IPS-18c (cell line): ENCODE results near the gene RADIL.

Source experiments
- H3K4me3 ChIP-seq: 2 replicates; pipeline ENCODE4 v1.7.0; 2013; ENCODE audit warnings: low read depth, mild to moderate bottlenecking, low read length, moderate library complexity; ENCODE audit not compliant: insufficient read depth
- H3K9me3 ChIP-seq: one replicate; pipeline ENCODE4 v1.6.1; 2013; ENCODE audit warnings: mild to moderate bottlenecking, low read length, moderate library complexity; ENCODE audit not compliant: control insufficient read depth, insufficient read depth

The RADIL gene

GRCh38 chr7:4764402-4765007 lies 119.0 kb downstream of the RADIL start:
- H3K4me3 ChIP-seq, result no peak overlapping the region
- no peaks in the 10 kb centered on the region for H3K9me3 ChIP-seq

GRCh38 chr7:4763794-4764185 lies 119.7 kb downstream of the RADIL start:
- Histone ChIP-seq H3K9me3 (no peaks in the 10 kb centered on the region), H3K4me3 (no peak overlapping the region)

DNA sequence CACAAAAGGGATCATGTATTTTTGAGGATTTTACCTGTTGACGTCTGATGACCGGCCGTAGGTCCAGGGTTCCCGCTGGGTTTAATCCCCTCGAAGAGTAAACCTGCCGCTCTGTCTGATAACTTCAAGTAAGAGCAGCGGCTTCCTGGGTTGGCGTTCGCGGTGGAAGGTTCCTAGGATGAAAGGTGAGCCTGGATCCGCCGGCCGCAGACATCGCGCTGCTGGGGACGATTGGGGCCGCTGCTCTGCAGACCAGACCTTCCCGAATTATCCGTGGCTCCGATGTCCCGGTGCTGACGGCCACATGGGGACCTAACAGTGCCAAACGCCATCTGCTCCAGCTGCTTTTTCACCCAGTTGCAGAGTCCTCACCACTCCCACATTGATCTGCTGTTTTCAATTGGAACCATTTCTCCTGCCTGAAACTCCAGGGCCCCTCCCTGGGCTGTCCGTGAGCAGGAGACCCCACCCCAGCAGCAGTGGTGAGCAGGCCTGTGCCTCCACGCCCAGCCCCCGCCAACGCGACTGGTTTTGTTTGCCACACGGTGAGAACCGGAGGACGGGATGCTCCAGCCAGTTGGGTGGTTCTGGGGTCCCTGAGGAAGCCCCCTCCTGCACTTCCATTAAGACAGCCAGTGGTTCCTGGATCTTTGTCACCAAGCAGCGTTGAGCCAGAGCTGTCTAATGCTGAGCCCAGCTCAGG lies 120.3 kb downstream of the RADIL start:
- Histone ChIP-seq H3K9me3 (no peaks in the 10 kb centered on the region), H3K4me3 (no peak overlapping the region)

DNA sequence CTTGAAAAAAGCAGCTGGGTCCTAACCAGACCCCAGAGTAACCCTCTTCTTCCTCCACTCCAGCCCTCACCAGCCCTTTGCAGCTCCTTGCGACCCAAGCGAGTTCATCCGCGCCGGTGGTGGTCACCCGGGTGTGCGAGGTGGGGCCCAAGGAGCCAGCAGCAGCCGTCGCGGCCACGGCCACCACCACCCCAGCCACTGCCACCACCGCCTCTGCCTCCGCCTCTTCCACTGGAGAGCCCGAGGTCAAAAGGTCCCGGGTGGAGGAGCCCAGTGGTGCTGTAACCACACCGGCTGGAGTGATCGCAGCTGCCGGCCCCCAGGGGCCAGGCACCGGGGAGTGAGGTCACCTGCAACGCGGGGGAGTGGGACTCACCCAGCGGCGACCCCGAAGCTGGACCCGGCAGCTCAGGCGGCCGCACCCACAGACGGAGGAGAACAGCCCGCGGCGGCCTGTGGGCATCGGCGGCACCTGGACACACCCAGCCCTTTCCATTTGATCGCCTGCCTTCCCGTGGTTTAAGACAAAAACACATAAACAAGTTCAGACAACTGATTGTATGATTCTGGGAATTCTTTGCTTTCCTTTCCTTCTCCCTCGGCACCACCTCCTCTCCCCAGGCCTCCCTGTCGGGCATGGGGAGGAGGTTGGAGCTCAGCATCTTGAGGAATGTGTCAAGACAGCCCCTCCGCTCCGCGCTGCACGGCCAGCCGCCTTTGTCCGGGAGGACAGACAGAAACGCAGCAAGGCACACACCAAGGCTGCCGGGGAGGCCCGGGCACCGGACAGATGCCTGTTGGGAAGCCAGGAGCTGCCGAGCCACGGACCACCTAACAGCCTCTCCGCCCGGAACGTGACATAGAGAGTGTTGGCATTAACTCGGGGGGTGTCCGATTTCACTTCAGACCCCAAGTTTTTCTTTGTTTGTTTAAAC lies 121.1 kb downstream of the RADIL start:
- no peak overlapping the region for H3K4me3 ChIP-seq
- no peaks in the 10 kb centered on the region for H3K9me3 ChIP-seq

DNA sequence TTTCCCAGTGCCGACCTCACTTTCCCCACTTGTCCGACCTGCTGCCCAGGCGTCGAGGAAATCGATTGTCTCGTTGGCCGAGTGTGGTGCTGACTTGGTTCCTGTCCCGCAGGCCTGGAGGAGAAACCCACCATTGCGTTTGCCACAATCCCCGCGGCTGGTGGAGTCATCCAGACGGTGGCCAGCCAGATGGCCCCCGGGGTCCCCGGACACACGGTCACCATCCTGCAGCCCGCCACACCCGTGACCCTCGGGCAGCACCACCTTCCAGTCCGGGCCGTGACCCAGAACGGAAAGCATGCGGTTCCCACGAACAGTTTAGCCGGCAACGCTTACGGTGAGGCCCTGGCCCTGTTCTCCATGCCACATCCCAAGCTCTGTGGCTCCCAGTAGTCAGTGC lies 122.6 kb downstream of the RADIL start:
- H3K4me3 ChIP-seq, result no peak overlapping the region
- H3K9me3 ChIP-seq, result no peaks in the 10 kb centered on the region

- no peaks in the 10 kb centered on the region for H3K9me3 ChIP-seq
- no peak overlapping the region for H3K4me3 ChIP-seq
These were observed 124.3 kb downstream of the RADIL start for GRCh38 chr7:4759211-4759610.

DNA sequence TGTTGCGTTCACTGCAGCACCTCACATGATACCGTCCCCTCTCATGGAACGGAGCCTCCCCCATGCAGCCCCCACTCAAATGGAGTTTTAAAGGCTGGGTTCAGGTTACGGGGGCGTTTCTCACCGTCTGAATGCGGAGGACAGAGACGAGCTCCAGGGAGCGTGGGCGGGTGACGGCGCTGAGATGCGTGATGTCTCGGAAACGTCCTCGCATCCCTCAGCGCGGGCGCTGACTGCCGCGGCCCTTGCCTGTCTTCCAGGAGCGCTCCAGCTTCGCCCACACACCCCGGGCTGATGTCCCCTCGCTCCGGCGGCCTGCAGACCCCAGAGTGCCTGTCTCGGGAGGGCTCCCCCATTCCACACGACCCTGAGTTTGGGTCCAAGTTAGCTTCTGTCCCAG lies 124.7 kb downstream of the RADIL start:
- no peaks in the 10 kb centered on the region for H3K9me3 ChIP-seq
- H3K4me3 ChIP-seq, result no peak overlapping the region

GRCh38 chr7:4758111-4758510 lies 125.4 kb downstream of the RADIL start:
- H3K9me3 ChIP-seq, result no peaks in the 10 kb centered on the region

DNA sequence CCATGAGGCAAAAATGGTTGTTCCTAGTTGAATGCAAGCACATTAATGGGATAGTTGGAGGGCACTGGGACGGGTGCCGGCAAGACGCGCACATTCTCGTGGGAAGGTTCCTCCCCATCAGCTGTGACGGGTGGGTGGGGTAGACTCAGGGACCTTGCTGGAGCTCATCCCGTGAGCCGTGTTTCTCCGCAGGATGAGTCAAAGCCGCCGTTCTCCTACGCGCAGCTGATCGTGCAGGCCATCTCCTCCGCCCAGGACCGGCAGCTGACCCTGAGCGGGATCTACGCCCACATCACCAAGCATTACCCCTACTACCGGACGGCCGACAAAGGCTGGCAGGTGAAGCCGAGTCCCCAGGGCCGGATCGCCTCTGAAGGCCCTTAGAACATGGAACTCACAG lies 128.5 kb downstream of the RADIL start:
- no peak overlapping the region for H3K4me3 ChIP-seq
- no peaks in the 10 kb centered on the region for H3K9me3 ChIP-seq

More at GRCh38 chr7:4758111-4758510, 125.4 kb downstream of the RADIL start:
- H3K4me3 ChIP-seq, result no peak overlapping the region

DNA sequence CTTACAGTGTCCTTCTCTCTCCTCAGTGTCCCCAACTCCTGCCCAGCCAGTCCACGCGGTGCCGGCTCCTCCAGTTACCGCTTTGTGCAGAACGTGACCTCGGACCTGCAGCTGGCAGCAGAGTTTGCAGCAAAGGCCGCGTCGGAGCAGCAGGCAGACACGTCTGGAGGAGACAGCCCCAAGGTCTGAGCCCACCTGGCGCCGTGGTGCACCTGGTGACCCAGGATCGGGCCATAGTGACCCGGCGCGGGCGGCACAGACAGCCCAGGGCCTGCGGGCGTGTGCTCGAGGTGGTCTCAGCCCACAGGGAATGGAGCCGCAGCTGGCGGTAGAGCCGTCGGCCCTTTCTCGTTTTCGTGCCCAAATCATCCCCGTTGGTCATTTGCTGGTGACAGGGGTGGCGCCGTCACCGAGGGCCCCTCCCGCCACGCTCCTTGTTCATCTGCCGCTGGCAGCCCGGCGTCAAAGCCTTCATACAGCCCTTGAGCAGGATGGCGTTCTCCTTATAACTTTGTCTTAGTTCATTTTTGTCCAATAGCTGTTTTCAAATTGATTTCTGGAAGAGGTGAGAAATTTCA lies 129.0 kb downstream of the RADIL start:
- H3K9me3 ChIP-seq, result no peaks in the 10 kb centered on the region
- H3K4me3 ChIP-seq, result no peak overlapping the region

DNA sequence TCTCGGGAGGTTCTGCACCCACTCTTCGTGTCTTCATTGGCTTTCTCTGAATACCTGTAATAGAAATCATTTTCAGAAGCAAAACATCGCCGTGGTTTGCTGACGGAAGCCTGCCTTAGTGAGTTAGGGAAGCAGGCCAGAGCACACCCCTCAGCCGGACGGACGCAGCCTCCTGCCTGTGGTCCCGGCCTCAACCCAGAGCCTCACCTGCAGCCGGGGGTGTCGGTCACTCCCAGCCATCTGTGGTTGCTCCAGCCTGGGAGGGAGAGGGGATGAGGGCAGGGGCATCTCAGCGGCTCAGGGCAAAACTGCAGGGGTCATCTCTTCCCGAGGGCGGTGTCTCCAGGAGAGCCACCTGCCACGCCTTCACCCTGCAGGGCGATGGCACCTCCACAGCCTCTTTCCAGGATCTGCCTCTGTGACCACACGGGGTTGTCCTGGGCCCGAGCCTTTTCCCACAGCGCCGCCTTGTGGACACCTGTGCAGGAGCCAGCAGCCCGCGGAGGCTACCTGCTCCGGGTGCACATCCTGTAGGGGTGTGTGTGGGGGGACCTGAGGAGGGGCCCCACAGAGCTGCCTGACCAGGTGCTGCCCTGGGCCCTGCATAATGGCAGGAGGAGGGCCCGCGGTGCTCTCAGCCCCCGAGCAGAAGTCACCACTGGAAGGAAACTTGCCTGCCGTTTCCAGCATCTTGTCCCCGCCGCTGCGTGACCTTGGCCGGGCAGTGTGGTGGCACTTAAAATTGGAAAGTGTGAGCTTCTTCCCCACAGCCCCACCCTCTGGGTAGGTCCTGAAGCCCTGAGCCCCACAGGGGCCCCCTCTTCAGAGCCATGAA lies 129.7 kb downstream of the RADIL start:
- H3K4me3 ChIP-seq, result no peak overlapping the region
- H3K9me3 ChIP-seq, result no peaks in the 10 kb centered on the region

DNA sequence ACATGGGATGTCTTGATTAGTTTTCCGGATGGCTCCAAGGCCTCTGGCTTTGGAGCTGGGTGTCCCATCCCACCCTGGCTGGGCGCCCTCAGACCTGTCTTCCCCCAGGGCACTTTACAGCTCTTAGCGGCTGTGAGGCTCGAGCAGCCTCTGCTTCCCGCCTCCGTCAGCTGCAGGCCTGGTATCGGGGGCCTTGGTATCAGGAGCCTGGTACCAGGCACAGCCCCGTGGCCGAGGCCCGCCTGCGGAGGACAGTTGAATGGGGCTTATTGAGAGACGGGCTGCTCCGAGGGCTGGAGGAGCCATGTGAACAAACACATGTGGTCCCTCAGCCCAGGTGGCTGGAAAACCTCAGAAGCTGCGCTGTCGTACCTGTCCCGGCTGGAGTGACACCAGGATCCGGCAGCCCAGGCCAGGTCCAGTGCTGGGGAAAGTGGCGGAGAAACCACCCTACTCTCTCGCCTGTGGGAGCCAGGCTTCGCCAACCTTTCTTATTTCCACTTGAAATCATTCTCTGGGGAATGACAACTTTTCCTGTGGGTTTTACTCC lies 132.0 kb downstream of the RADIL start:
- Histone ChIP-seq H3K4me3 (no peak overlapping the region), H3K9me3 (peaks cover 2% of the 10 kb centered on the region)

GRCh38 chr7:4749798-4750197 lies 133.7 kb downstream of the RADIL start:
- Histone ChIP-seq H3K9me3 (peaks cover 2% of the 10 kb centered on the region), H3K4me3 (no peak overlapping the region)

DNA sequence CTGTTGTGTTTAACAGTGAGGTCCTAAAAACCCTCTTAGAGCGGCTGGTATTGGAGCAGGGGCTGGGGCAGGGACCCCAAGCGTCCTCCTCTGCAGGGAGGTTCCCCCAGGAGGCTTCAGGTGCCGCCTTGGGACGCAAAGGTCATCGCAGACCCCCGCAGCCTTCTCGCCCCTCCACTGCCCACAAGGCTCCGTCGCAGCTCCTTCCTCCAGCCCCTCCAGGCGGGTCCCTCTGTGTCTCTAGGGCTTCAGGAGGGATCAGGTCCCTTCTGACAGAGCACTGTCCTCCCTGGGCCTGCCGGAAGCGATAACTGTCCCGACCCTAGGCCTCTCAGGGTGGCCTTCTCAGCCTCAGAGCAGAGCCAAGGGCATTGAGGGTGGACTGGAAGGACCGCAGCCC lies 134.2 kb downstream of the RADIL start:
- H3K4me3 ChIP-seq, result no peak overlapping the region
- peaks cover 2% of the 10 kb centered on the region for H3K9me3 ChIP-seq
